ENCODE results near the gene TNFRSF6B. TPM values are rescaled to one million over a fixed set of nuclear protein-coding genes. Genes with fewer than 3 reads are reported as not detected.

TNFRSF6B gene
- total RNA-seq, 1 experiment from 2014 or later: not detected

DNA sequence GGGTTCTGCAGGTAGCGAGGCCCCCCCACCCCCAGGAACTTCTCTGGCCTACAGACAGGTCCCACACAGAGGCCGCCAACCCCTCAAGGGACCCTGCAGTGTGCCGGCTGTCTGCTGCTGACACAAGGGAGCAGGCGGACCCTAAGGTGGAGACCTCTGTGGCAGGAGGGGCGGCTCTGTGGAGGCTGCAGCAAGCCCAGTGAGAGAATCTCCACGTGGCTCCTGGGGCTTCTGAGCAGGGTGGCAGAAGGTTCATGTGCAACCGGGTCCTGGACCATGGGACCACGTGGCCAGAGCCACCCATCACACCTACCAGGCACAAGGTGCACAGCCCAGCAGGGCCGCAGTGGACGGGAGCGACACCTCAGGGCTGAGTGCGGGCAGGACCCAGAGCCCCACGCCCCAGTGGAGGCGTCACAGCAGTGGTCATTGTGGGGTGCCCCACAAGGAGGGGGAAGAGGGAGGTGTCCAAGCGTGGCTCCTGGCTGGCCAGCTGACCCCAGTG is 7.1 kb downstream of the TNFRSF6B start:
- ChIA-PET CTCF (no interaction called here), POLR2A (ENCODE audit: unreplicated experiment) (no interaction called here)
- peaks cover 18% of the 10 kb centered on the region for H3K36me3 ChIP-seq (ENCODE audit: low read depth)

DNA sequence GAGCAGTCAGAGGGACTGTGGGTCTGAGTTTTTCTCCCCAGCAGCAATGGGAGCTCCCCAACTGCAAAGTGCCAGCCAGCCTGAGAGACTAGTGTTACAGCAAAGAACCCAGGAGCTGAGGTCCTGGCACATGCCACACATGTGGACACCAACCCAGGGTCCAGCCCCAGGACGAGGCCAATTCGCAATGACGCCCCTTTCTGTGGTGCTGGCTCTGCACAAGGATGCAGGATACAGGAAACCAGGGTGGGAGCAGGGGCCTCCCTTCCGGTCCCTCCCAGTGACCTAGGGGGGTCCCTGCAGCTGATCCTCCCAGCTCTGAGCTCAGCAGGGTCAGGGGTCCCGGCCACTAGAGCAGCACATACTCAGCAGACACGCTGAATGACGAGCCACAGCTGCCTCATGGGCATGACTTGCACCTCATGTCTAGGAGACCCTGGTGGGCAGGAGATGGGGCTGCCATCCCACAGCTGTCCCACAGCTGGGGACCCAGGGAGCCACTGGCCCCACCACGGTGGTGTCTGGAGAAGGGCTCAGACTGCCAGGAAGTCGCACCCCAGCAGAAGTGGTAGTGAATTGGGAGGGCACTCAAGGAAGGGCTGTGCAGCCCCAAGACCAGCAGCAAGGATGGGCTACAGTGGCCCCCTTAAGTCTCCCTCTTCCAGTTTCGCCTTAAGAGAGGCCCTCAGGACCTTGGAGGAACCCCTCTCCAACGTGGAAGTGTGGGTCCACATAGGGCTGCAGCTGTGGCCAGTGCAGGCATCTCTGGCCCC is 7.7 kb downstream of the TNFRSF6B start:
- 0 out of 2 replicates have a peak, but pooled peaks cover 5% of the 10 kb centered on the region for H4K20me1 ChIP-seq (ENCODE audit: insufficient read depth)

More for the DNA sequence above, 7.1 kb downstream of the TNFRSF6B start:
- Histone ChIP-seq H3K4me1 (replicated peaks; ENCODE audit: insufficient read depth) (peaks cover 28% of the 10 kb centered on the region), H3K27me3 (ENCODE audit: insufficient read depth, low read depth) (no peaks in the 10 kb centered on the region), H3K9me2 (ENCODE audit: insufficient read depth) (no peaks in the 10 kb centered on the region), H4K20me1 (ENCODE audit: insufficient read depth) (0 out of 2 replicates have a peak, but pooled peaks cover 3% of the 10 kb centered on the region), H3K4me2 (no peak overlapping the region), H3K79me2 (ENCODE audit: low read depth) (peaks cover 39% of the 10 kb centered on the region), H3K27ac (no peak overlapping the region), H3F3A (ENCODE audit: insufficient read depth, low read depth) (peaks cover 39% of the 10 kb centered on the region; the same call in 1 of the 2 replicates), H3K4me3 (no peak overlapping the region), H3K9me3 (ENCODE audit: insufficient read depth, low read depth) (no peaks in the 10 kb centered on the region), H2AFZ (no peak overlapping the region)
- no TSS peak for BruUV-seq (replicated peaks)
- intact Hi-C loops (cut with micrococcal nuclease; ENCODE audit: unreplicated experiment): no loop called here
- no peak for TF ChIP-seq EZH2 (IDR thresholded peaks at IDR 0.05; ENCODE audit: low read depth)
- TF ChIP-seq, protein P1, sequence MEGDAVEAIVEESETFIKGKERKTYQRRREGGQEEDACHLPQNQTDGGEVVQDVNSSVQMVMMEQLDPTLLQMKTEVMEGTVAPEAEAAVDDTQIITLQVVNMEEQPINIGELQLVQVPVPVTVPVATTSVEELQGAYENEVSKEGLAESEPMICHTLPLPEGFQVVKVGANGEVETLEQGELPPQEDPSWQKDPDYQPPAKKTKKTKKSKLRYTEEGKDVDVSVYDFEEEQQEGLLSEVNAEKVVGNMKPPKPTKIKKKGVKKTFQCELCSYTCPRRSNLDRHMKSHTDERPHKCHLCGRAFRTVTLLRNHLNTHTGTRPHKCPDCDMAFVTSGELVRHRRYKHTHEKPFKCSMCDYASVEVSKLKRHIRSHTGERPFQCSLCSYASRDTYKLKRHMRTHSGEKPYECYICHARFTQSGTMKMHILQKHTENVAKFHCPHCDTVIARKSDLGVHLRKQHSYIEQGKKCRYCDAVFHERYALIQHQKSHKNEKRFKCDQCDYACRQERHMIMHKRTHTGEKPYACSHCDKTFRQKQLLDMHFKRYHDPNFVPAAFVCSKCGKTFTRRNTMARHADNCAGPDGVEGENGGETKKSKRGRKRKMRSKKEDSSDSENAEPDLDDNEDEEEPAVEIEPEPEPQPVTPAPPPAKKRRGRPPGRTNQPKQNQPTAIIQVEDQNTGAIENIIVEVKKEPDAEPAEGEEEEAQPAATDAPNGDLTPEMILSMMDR (conservative IDR thresholded peaks at IDR 0.05): no peak
- peak in 1 of 2 experiments; percentile 21 for DNase-seq

DNA sequence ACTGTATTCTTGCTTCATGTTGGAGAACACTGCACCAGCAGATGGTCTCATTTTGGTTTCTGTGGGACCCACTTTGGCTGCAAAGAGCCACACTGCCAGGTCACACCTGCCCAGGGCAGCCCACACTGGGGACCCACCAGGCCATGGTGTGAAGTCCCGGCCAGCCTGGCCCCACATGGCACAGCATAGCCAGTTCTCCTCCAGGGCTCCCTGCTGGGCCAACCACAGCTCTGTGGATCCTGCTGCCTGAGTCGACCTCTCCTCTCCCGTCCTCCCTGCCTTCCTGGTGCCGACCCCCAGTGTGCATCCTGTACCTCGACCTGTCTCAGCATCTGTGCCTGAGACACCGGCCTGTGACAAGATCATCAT is 8.3 kb downstream of the TNFRSF6B start:
- no peak for TF ChIP-seq EZH2 (IDR thresholded peaks at IDR 0.05; ENCODE audit: low read depth)
- TF ChIP-seq, protein P1 (conservative IDR thresholded peaks at IDR 0.05): no peak
- Histone ChIP-seq H3K27ac (no peak overlapping the region), H3F3A (ENCODE audit: insufficient read depth, low read depth) (peaks cover 27% of the 10 kb centered on the region; the same call in 1 of the 2 replicates), H3K9me2 (ENCODE audit: insufficient read depth) (no peaks in the 10 kb centered on the region), H3K4me1 (replicated peaks; ENCODE audit: insufficient read depth) (peaks cover 26% of the 10 kb centered on the region), H4K20me1 (ENCODE audit: insufficient read depth) (0 out of 2 replicates have a peak, but pooled peaks cover 5% of the 10 kb centered on the region), H3K4me3 (no peak overlapping the region), H3K4me2 (no peak overlapping the region), H3K79me2 (ENCODE audit: low read depth) (peaks cover 49% of the 10 kb centered on the region), H2AFZ (no peak overlapping the region), H3K9me3 (ENCODE audit: insufficient read depth, low read depth) (no peaks in the 10 kb centered on the region), H3K36me3 (ENCODE audit: low read depth) (peaks cover 18% of the 10 kb centered on the region), H3K27me3 (ENCODE audit: insufficient read depth, low read depth) (no peaks in the 10 kb centered on the region)
- no peak for DNase-seq
- intact Hi-C loops (cut with micrococcal nuclease; ENCODE audit: unreplicated experiment): loop anchor here (5.0 kb wide), 1 partner anchor 268 kb away; no protein-coding TSS in a partner anchor
- no TSS peak for BruUV-seq (replicated peaks)
- ChIA-PET CTCF (no interaction called here), POLR2A (ENCODE audit: unreplicated experiment) (no interaction called here)

More for the DNA sequence above, 7.7 kb downstream of the TNFRSF6B start:
- DNase-seq: peak in 1 of 2 experiments; percentile 25
- Histone ChIP-seq H3K4me3 (no peak overlapping the region), H2AFZ (no peak overlapping the region), H3K27me3 (ENCODE audit: insufficient read depth, low read depth) (no peaks in the 10 kb centered on the region), H3K9me3 (ENCODE audit: insufficient read depth, low read depth) (no peaks in the 10 kb centered on the region), H3K36me3 (ENCODE audit: low read depth) (peaks cover 18% of the 10 kb centered on the region), H3F3A (ENCODE audit: insufficient read depth, low read depth) (peaks cover 33% of the 10 kb centered on the region; the same call in 1 of the 2 replicates), H3K4me1 (replicated peaks; ENCODE audit: insufficient read depth) (peaks cover 28% of the 10 kb centered on the region), H3K27ac (no peak overlapping the region), H3K4me2 (no peak overlapping the region), H3K79me2 (ENCODE audit: low read depth) (peaks cover 46% of the 10 kb centered on the region), H3K9me2 (ENCODE audit: insufficient read depth) (no peaks in the 10 kb centered on the region)
- no TSS peak for BruUV-seq (replicated peaks)
- TF ChIP-seq, protein P1 (conservative IDR thresholded peaks at IDR 0.05): no peak
- TF ChIP-seq EZH2 (IDR thresholded peaks at IDR 0.05; ENCODE audit: low read depth): no peak
- CTCF ChIA-PET: no interaction called here
- intact Hi-C loops (cut with micrococcal nuclease; ENCODE audit: unreplicated experiment): no loop called here
- POLR2A ChIA-PET (ENCODE audit: unreplicated experiment): no interaction called here

Measured in PC-9 (cell line).